SIG-M5 treated with dmso at 0.1 percent for 504 hours (cell line): ENCODE data around the gene KPTN.

Experiments
- DNase-seq: peaks from one replicate; lab custom pipeline; 2025; ENCODE audit not compliant: unreplicated experiment; lab: John Stamatoyannopoulos, UW

The KPTN gene

GRCh38 chr19:47436712-47437401, 47.2 kb downstream of the KPTN start:
- DNase-seq = peak; percentile 58

- DNase-seq = no peak
These were observed 48.1 kb downstream of the KPTN start for GRCh38 chr19:47435883-47436417.

- DNase-seq = no peak
These were observed 48.8 kb downstream of the KPTN start for GRCh38 chr19:47435196-47435595.

- DNase-seq = no peak
These were observed 49.9 kb downstream of the KPTN start for GRCh38 chr19:47434088-47434487.

- peak; percentile 28 for DNase-seq
These were observed 50.9 kb downstream of the KPTN start for GRCh38 chr19:47433121-47433520.

GRCh38 chr19:47432499-47432898, 51.5 kb downstream of the KPTN start:
- DNase-seq = no peak

- DNase-seq = no peak
These were observed 51.9 kb downstream of the KPTN start for GRCh38 chr19:47432091-47432490.

- no peak for DNase-seq
These were observed 53.8 kb downstream of the KPTN start for GRCh38 chr19:47430041-47430802.

- DNase-seq = no peak
These were observed 54.8 kb downstream of the KPTN start for GRCh38 chr19:47429140-47429793.

- DNase-seq = peak; percentile 96
These were observed 55.7 kb downstream of the KPTN start for GRCh38 chr19:47428177-47428894.

- DNase-seq = peak; percentile 57
These were observed 56.5 kb downstream of the KPTN start for GRCh38 chr19:47427241-47428176.
